NT2/D1 (cell line): ENCODE measurements around the gene NT5DC3.

Experiments
- DNase-seq: peaks from one replicate; pipeline ENCODE4 v3.0.0-alpha.2; 2011; ENCODE audit warnings: low read depth, low spot score
- H3K27me3 ChIP-seq: 2 replicates; pipeline ENCODE4 v1.6.0; 2011; ENCODE audit warnings: mild to moderate bottlenecking; ENCODE audit not compliant: insufficient read length, insufficient read depth
- H3K36me3 ChIP-seq: 2 replicates; pipeline ENCODE4 v1.6.1; 2011; ENCODE audit warnings: mild to moderate bottlenecking, low read length, mixed read lengths; ENCODE audit not compliant: insufficient read depth, insufficient read length
- H3K4me1 ChIP-seq: 2 replicates; pipeline ENCODE4 v1.5.1; 2011; ENCODE audit not compliant: insufficient read depth, insufficient read length
- H3K4me3 ChIP-seq: 2 replicates; pipeline ENCODE4 v1.5.1; 2011; ENCODE audit warnings: low read depth; ENCODE audit not compliant: insufficient read length
- H3K9ac ChIP-seq: 2 replicates; pipeline ENCODE4 v1.6.0; 2011; ENCODE audit warnings: low read depth; ENCODE audit not compliant: insufficient read length
- H3K9me3 ChIP-seq: 2 replicates; pipeline ENCODE4 v1.5.1; 2011; ENCODE audit warnings: mild to moderate bottlenecking, low read length; ENCODE audit not compliant: insufficient read depth
- SUZ12 ChIP-seq: IDR thresholded peaks from 2 replicates; pipeline ENCODE4 v1.6.1; 2011; ENCODE audit not compliant: insufficient read length, insufficient read depth; ENCODE audit errors: extremely low read depth
- YY1 ChIP-seq: IDR thresholded peaks from 2 replicates; pipeline ENCODE4 v1.6.1; 2011; ENCODE audit not compliant: insufficient read length, insufficient read depth
- ZNF274 ChIP-seq: IDR thresholded peaks from 2 replicates; pipeline ENCODE4 v1.6.1; 2011; ENCODE audit warnings: mild to moderate bottlenecking, low read depth, low read length

NT5DC3 gene

GRCh38 chr12:103844305-103844704 is 3.3 kb upstream of the NT5DC3 start:
- H3K4me1 ChIP-seq, result peaks cover 2% of the 10 kb centered on the region
- DNase-seq, result no peak
- H3K27me3 ChIP-seq, result peaks cover 2% of the 10 kb centered on the region
- TF ChIP-seq ZNF274 (no peak), SUZ12 (no peak), YY1 (no peak)
- no peak overlapping the region for H3K4me3 ChIP-seq
- no peaks in the 10 kb centered on the region for H3K9me3 ChIP-seq
- no peak overlapping the region for H3K9ac ChIP-seq
- no peaks in the 10 kb centered on the region for H3K36me3 ChIP-seq

- peak overlapping the region; percentile 62 for H3K9ac ChIP-seq
- peaks cover 2% of the 10 kb centered on the region for H3K4me1 ChIP-seq
- peaks cover 2% of the 10 kb centered on the region for H3K27me3 ChIP-seq
- peak overlapping the region; percentile 72 for H3K4me3 ChIP-seq
- peaks cover 2% of the 10 kb centered on the region for H3K36me3 ChIP-seq
- DNase-seq, result no peak
- no peak for TF ChIP-seq YY1
- no peak for TF ChIP-seq ZNF274
- no peak for TF ChIP-seq SUZ12
- H3K9me3 ChIP-seq, result peaks cover 5% of the 10 kb centered on the region; the same call in 1 of the 2 replicates
These were observed 903 bp upstream of the NT5DC3 start for GRCh38 chr12:103841690-103842584.

- peaks cover 2% of the 10 kb centered on the region for H3K4me1 ChIP-seq
- TF ChIP-seq ZNF274, result no peak
- no peak for TF ChIP-seq SUZ12
- TF ChIP-seq YY1, result no peak
- peak overlapping the region; percentile 90 for H3K9ac ChIP-seq
- peaks cover 9% of the 10 kb centered on the region for H3K36me3 ChIP-seq
- no peak for DNase-seq
- peak overlapping the region; percentile 89 for H3K4me3 ChIP-seq
- H3K9me3 ChIP-seq, result peaks cover 5% of the 10 kb centered on the region; the same call in 1 of the 2 replicates
- H3K27me3 ChIP-seq, result peaks cover 2% of the 10 kb centered on the region
These were observed 565 bp downstream of the NT5DC3 start for GRCh38 chr12:103840462-103840875.

GRCh38 chr12:103839609-103840461 is 1.2 kb downstream of the NT5DC3 start:
- Histone ChIP-seq H3K9me3 (peaks cover 5% of the 10 kb centered on the region; the same call in 1 of the 2 replicates), H3K4me1 (peaks cover 3% of the 10 kb centered on the region), H3K36me3 (peaks cover 9% of the 10 kb centered on the region), H3K4me3 (peak overlapping the region; percentile 89), H3K27me3 (peaks cover 2% of the 10 kb centered on the region), H3K9ac (peak overlapping the region; percentile 90)
- TF ChIP-seq SUZ12 (no peak), YY1 (no peak), ZNF274 (no peak)
- no peak for DNase-seq

- Histone ChIP-seq H3K27me3 (peaks cover 2% of the 10 kb centered on the region), H3K4me3 (no peak overlapping the region), H3K36me3 (peaks cover 9% of the 10 kb centered on the region), H3K9ac (no peak overlapping the region), H3K4me1 (peaks cover 5% of the 10 kb centered on the region), H3K9me3 (peaks cover 5% of the 10 kb centered on the region; the same call in 1 of the 2 replicates)
- TF ChIP-seq SUZ12 (no peak), YY1 (no peak), ZNF274 (no peak)
- DNase-seq, result no peak
These were observed 1.9 kb downstream of the NT5DC3 start for GRCh38 chr12:103839103-103839502.

- Histone ChIP-seq H3K9ac (no peak overlapping the region), H3K36me3 (peaks cover 9% of the 10 kb centered on the region), H3K4me3 (no peak overlapping the region), H3K4me1 (peaks cover 6% of the 10 kb centered on the region), H3K9me3 (peaks cover 5% of the 10 kb centered on the region; the same call in 1 of the 2 replicates), H3K27me3 (peaks cover 2% of the 10 kb centered on the region)
- no peak for DNase-seq
- no peak for TF ChIP-seq ZNF274
- TF ChIP-seq YY1, result no peak
- TF ChIP-seq SUZ12, result no peak
These were observed 2.6 kb downstream of the NT5DC3 start for GRCh38 chr12:103838254-103838914.
